ENCODE results near the gene PELI2.

PELI2 gene

GRCh38 chr14:56152221-56152620 lies 34.0 kb downstream of the PELI2 start:
- no peak overlapping the region for H3K4me3 ChIP-seq (ENCODE audit: insufficient read depth, low read length, poor library complexity, severe bottlenecking)
- no peak overlapping the region for H2AFZ ChIP-seq (ENCODE audit: low read depth, low read length, severe bottlenecking)
- no peak overlapping the region for H3K27ac ChIP-seq (ENCODE audit: low read depth, low read length)
- H4K20me1 ChIP-seq (ENCODE audit: low read depth, low read length): no peaks in the 10 kb centered on the region
- H3K27me3 ChIP-seq (ENCODE audit: low read length): no peaks in the 10 kb centered on the region
- no peak overlapping the region for H3K9ac ChIP-seq (ENCODE audit: low read length)
- no peaks in the 10 kb centered on the region for H3K9me3 ChIP-seq (ENCODE audit: insufficient read depth, low read length)
- no peaks in the 10 kb centered on the region for H3F3A ChIP-seq (ENCODE audit: insufficient read depth)
- no peaks in the 10 kb centered on the region for H3K36me3 ChIP-seq (ENCODE audit: low read length)
- no peaks in the 10 kb centered on the region for H3K9me2 ChIP-seq (replicated peaks; ENCODE audit: insufficient read depth, low read length)
- no peak overlapping the region for H3K4me2 ChIP-seq (ENCODE audit: low read depth, low read length, poor library complexity, severe bottlenecking)
- no peaks in the 10 kb centered on the region for H3K79me2 ChIP-seq (ENCODE audit: insufficient read depth, low read length)
- TF ChIP-seq EZH2phosphoT487 (conservative IDR thresholded peaks at IDR 0.05; ENCODE audit: low read length): no peak
- no peak for TF ChIP-seq CTCF (IDR thresholded peaks at IDR 0.05; ENCODE audit: insufficient read depth, low read length, poor library complexity, severe bottlenecking)

- no peaks in the 10 kb centered on the region for H3K79me2 ChIP-seq (ENCODE audit: insufficient read depth, low read length)
Observed at GRCh38 chr14:56153267-56153666, 35.1 kb downstream of the PELI2 start.

GRCh38 chr14:56154321-56154720 lies 36.1 kb downstream of the PELI2 start:
- H3F3A ChIP-seq (ENCODE audit: insufficient read depth): no peaks in the 10 kb centered on the region
- H3K79me2 ChIP-seq (ENCODE audit: insufficient read depth, low read length): no peaks in the 10 kb centered on the region
- H3K27ac ChIP-seq (ENCODE audit: low read depth, low read length): no peak overlapping the region
- H3K4me2 ChIP-seq (ENCODE audit: low read depth, low read length, poor library complexity, severe bottlenecking): no peak overlapping the region
- no peaks in the 10 kb centered on the region for H4K20me1 ChIP-seq (ENCODE audit: low read depth, low read length)
- H3K9me3 ChIP-seq (ENCODE audit: insufficient read depth, low read length): no peaks in the 10 kb centered on the region
- no peaks in the 10 kb centered on the region for H3K9me2 ChIP-seq (replicated peaks; ENCODE audit: insufficient read depth, low read length)
- TF ChIP-seq CTCF (IDR thresholded peaks at IDR 0.05; ENCODE audit: insufficient read depth, low read length, poor library complexity, severe bottlenecking): no peak
- TF ChIP-seq EZH2phosphoT487 (conservative IDR thresholded peaks at IDR 0.05; ENCODE audit: low read length): no peak
- no peaks in the 10 kb centered on the region for H3K27me3 ChIP-seq (ENCODE audit: low read length)
- no peaks in the 10 kb centered on the region for H3K36me3 ChIP-seq (ENCODE audit: low read length)
- H3K4me3 ChIP-seq (ENCODE audit: insufficient read depth, low read length, poor library complexity, severe bottlenecking): no peak overlapping the region
- no peak overlapping the region for H2AFZ ChIP-seq (ENCODE audit: low read depth, low read length, severe bottlenecking)
- H3K9ac ChIP-seq (ENCODE audit: low read length): no peak overlapping the region

More at GRCh38 chr14:56153267-56153666, 35.1 kb downstream of the PELI2 start:
- no peaks in the 10 kb centered on the region for H3K27me3 ChIP-seq (ENCODE audit: low read length)
- H3K27ac ChIP-seq (ENCODE audit: low read depth, low read length): no peak overlapping the region
- H3K4me2 ChIP-seq (ENCODE audit: low read depth, low read length, poor library complexity, severe bottlenecking): no peak overlapping the region
- no peak overlapping the region for H3K9ac ChIP-seq (ENCODE audit: low read length)
- H3K4me3 ChIP-seq (ENCODE audit: insufficient read depth, low read length, poor library complexity, severe bottlenecking): no peak overlapping the region
- no peaks in the 10 kb centered on the region for H3K36me3 ChIP-seq (ENCODE audit: low read length)
- H3K9me2 ChIP-seq (replicated peaks; ENCODE audit: insufficient read depth, low read length): no peaks in the 10 kb centered on the region
- no peaks in the 10 kb centered on the region for H3F3A ChIP-seq (ENCODE audit: insufficient read depth)
- no peaks in the 10 kb centered on the region for H3K9me3 ChIP-seq (ENCODE audit: insufficient read depth, low read length)
- no peaks in the 10 kb centered on the region for H4K20me1 ChIP-seq (ENCODE audit: low read depth, low read length)
- H2AFZ ChIP-seq (ENCODE audit: low read depth, low read length, severe bottlenecking): no peak overlapping the region
- TF ChIP-seq CTCF (IDR thresholded peaks at IDR 0.05; ENCODE audit: insufficient read depth, low read length, poor library complexity, severe bottlenecking): no peak
- no peak for TF ChIP-seq EZH2phosphoT487 (conservative IDR thresholded peaks at IDR 0.05; ENCODE audit: low read length)

Data from SU-DHL-6 (cell line).